ENCODE data around the gene CIC.

GRCh38 chr19:42282819-42283187 is 13.8 kb downstream of the CIC start:
- TF ChIP-seq EZH2 (IDR thresholded peaks at IDR 0.05) = no peak
- no peak for TF ChIP-seq POLR2AphosphoS5 (IDR thresholded peaks at IDR 0.05; ENCODE audit: borderline replicate concordance, low read depth, low read length)
- no peak for TF ChIP-seq FOXP2 (optimal IDR thresholded peaks at IDR 0.05; ENCODE audit: control extremely low read depth, extremely low read length, insufficient read depth)
